H9 (cell line): Measurements from ENCODE around the gene C11orf24. TPM values are rescaled to one million over a fixed set of nuclear protein-coding genes. Genes with fewer than 3 reads are reported as not detected.
"Not testable (repeated sequence)": the region's sequence is repeated elsewhere in the genome, so short reads cannot be mapped to it uniquely, and the experiment has no call there.

Source experiments
- DNase-seq: peaks from one replicate; pipeline ENCODE4 v3.0.0-alpha.2; 2017
- H2AFZ ChIP-seq: one replicate; pipeline ENCODE4 v1.6.1; 2013; ENCODE audit warnings: mild to moderate bottlenecking, low read length, control low read depth, moderate library complexity
- H2AK5ac ChIP-seq: 2 replicates; pipeline ENCODE4 v1.6.1; 2013; ENCODE audit warnings: low read length, control low read depth, mixed read lengths; ENCODE audit not compliant: insufficient read length
- H2BK120ac ChIP-seq: one replicate; pipeline ENCODE4 v1.6.1; 2013; ENCODE audit warnings: low read depth, mild to moderate bottlenecking, low read length, control low read depth, inconsistent platforms; ENCODE audit not compliant: poor library complexity, severe bottlenecking
- H2BK12ac ChIP-seq: 2 replicates; pipeline ENCODE4 v1.6.1; 2013; ENCODE audit warnings: low read length, control low read depth, mixed read lengths, low read depth; ENCODE audit not compliant: insufficient read length
- H2BK15ac ChIP-seq: 2 replicates; pipeline ENCODE4 v1.6.1; 2013; ENCODE audit warnings: low read depth, low read length, control low read depth
- H2BK20ac ChIP-seq: one replicate; pipeline ENCODE4 v1.6.1; 2013; ENCODE audit warnings: low read depth, mild to moderate bottlenecking, low read length, control low read depth, inconsistent platforms; ENCODE audit not compliant: poor library complexity, severe bottlenecking
- H2BK5ac ChIP-seq: 2 replicates; pipeline ENCODE4 v1.6.1; 2013; ENCODE audit warnings: low read length, control low read depth, mixed read lengths; ENCODE audit not compliant: insufficient read length
- H3K14ac ChIP-seq: 2 replicates; pipeline ENCODE4 v1.6.1; 2013; ENCODE audit warnings: low read length, control low read depth; ENCODE audit not compliant: insufficient read depth
- H3K18ac ChIP-seq: 2 replicates; pipeline ENCODE4 v1.6.1; 2013; ENCODE audit warnings: low read depth, mild to moderate bottlenecking, mixed read lengths, low read length, control low read depth; ENCODE audit not compliant: insufficient read length
- H3K23ac ChIP-seq: 2 replicates; pipeline ENCODE4 v1.6.1; 2013; ENCODE audit warnings: low read length, control low read depth, mixed read lengths, low read depth; ENCODE audit not compliant: insufficient read length
- H3K23me2 ChIP-seq: 2 replicates; pipeline ENCODE4 v1.6.1; 2013; ENCODE audit warnings: low read depth, mild to moderate bottlenecking, mixed read lengths, low read length, control low read depth; ENCODE audit not compliant: insufficient read length, poor library complexity, severe bottlenecking
- H3K27ac ChIP-seq: 2 replicates; pipeline ENCODE4 v1.5.1; 2013; ENCODE audit warnings: low read length, control low read depth, mixed read lengths, low read depth; ENCODE audit not compliant: insufficient read length
- H3K27me3 ChIP-seq: 2 replicates; pipeline ENCODE4 v1.6.1; 2013; ENCODE audit warnings: low read length, control low read depth, inconsistent platforms; ENCODE audit not compliant: insufficient read depth
- H3K4ac ChIP-seq: 2 replicates; pipeline ENCODE4 v1.6.1; 2013; ENCODE audit warnings: low read depth, mild to moderate bottlenecking, control low read depth, inconsistent platforms, low read length, moderate library complexity
- H3K4me1 ChIP-seq: 2 replicates; pipeline ENCODE4 v1.6.1; 2013; ENCODE audit warnings: low read length, control low read depth, inconsistent platforms; ENCODE audit not compliant: insufficient read depth
- H3K4me2 ChIP-seq: 2 replicates; pipeline ENCODE4 v1.6.1; 2013; ENCODE audit warnings: low read length, control low read depth, mixed read lengths; ENCODE audit not compliant: insufficient read length, insufficient read depth
- H3K56ac ChIP-seq: 2 replicates; pipeline ENCODE4 v1.6.1; 2013; ENCODE audit warnings: low read depth, mild to moderate bottlenecking, mixed read lengths, low read length, control low read depth; ENCODE audit not compliant: insufficient read length
- H3K79me1 ChIP-seq: 2 replicates; pipeline ENCODE4 v1.6.1; 2013; ENCODE audit warnings: low read depth, mild to moderate bottlenecking, moderate library complexity, low read length, control low read depth, inconsistent platforms; ENCODE audit not compliant: insufficient read depth, poor library complexity, severe bottlenecking
- H3K79me2 ChIP-seq: 2 replicates; pipeline ENCODE4 v1.6.1; 2013; ENCODE audit warnings: low read length, control low read depth, inconsistent platforms; ENCODE audit not compliant: insufficient read depth
- H3K9ac ChIP-seq: 2 replicates; pipeline ENCODE4 v1.6.1; 2013; ENCODE audit warnings: low read length, control low read depth, mixed read lengths; ENCODE audit not compliant: insufficient read length; ENCODE audit errors: extremely low read depth
- H3K9me3 ChIP-seq: one replicate; pipeline ENCODE4 v1.6.1; 2013; ENCODE audit warnings: low read depth, low read length, inconsistent platforms; ENCODE audit not compliant: control insufficient read depth
- H3T11ph ChIP-seq: one replicate; pipeline ENCODE4 v1.6.1; 2013; ENCODE audit warnings: mild to moderate bottlenecking, low read length, control low read depth, inconsistent platforms
- H4K20me1 ChIP-seq: one replicate; pipeline ENCODE4 v1.6.1; 2013; ENCODE audit not compliant: control insufficient read depth, insufficient read length, insufficient read depth
- H4K5ac ChIP-seq: 2 replicates; pipeline ENCODE4 v1.6.1; 2013; ENCODE audit warnings: low read depth, mild to moderate bottlenecking, mixed read lengths, low read length, control low read depth; ENCODE audit not compliant: insufficient read length
- H4K8ac ChIP-seq: replicated peaks from 2 replicates; pipeline ENCODE4 v1.6.1; 2013; ENCODE audit warnings: low read length, control low read depth, mixed read lengths, low read depth; ENCODE audit not compliant: insufficient read length
- H4K91ac ChIP-seq: 2 replicates; pipeline ENCODE4 v1.6.1; 2013; ENCODE audit warnings: low read depth, mild to moderate bottlenecking, moderate library complexity, mixed read lengths, low read length, control low read depth; ENCODE audit not compliant: insufficient read length
- H3K27ac Mint-ChIP-seq, 3 experiments: 2 replicates in 2 of 3; 3 replicates in 1 of 3; pipeline ENCODE4 v1.8.0; 2020 to 2021; ENCODE audit warnings: mixed read lengths in 3 of 3, mild to moderate bottlenecking in 1 of 3, moderate library complexity in 1 of 3
- H3K27me3 Mint-ChIP-seq: 2 replicates; pipeline ENCODE4 v1.8.0; 2021; ENCODE audit warnings: low read depth, mild to moderate bottlenecking, moderate library complexity, mixed read lengths
- H3K36me3 Mint-ChIP-seq, 3 experiments: 2 replicates in 2 of 3; 3 replicates in 1 of 3; pipeline ENCODE4 v1.8.0; 2020 to 2021; ENCODE audit warnings: low read depth in 3 of 3, mixed read lengths in 3 of 3; ENCODE audit not compliant: insufficient read depth in 1 of 3
- H3K4me1 Mint-ChIP-seq, 2 experiments: 2 replicates each; pipeline ENCODE4 v1.8.0; 2020; ENCODE audit warnings: mixed read lengths in 2 of 2
- H3K4me3 Mint-ChIP-seq, 2 experiments: 2 replicates in 1 of 2; 3 replicates in 1 of 2; pipeline ENCODE4 v1.8.0; 2020 to 2021; ENCODE audit warnings: mild to moderate bottlenecking in 2 of 2, mixed read lengths in 2 of 2, moderate library complexity in 1 of 2
- H3K9me3 Mint-ChIP-seq, 2 experiments: 2 replicates in 1 of 2; 3 replicates in 1 of 2; pipeline ENCODE4 v1.8.0; 2020; ENCODE audit warnings: mild to moderate bottlenecking in 2 of 2, mixed read lengths in 2 of 2, moderate library complexity in 1 of 2
- CTCF ChIP-seq: fragments of 200-600 bp; sonication (generic); conservative IDR thresholded peaks from 3 replicates; pipeline ENCODE4 v1.8.0; 2021; ENCODE audit warnings: antibody characterized with exemption, mild to moderate bottlenecking
- WGBS: extraction: QIAGEN DNeasy Blood & Tissue Kit; methylation state at CpG from one replicate; pipeline ENCODE4 v1.1.7; 2013; ENCODE audit warnings: missing lambda C conversion rate, low lambda C conversion rate, mixed read lengths; ENCODE audit not compliant: insufficient read length; ENCODE audit errors: extremely low coverage; 5-methylcytosine and 5-hydroxymethylcytosine counted together
- total RNA-seq: library from RNA; stranded (reverse); gene quantifications from 2 replicates; pipeline ENCODE4 v1.2.1, GENCODE V29; 2021

The C11orf24 gene
- total RNA-seq, 1 experiment from 2014 or later, result 46.8 TPM

GRCh38 chr11:68251765-68252164 is 20.0 kb downstream of the C11orf24 start:
- Histone ChIP-seq H3K4me2 (no peak overlapping the region), H3K18ac (no peak overlapping the region), H4K20me1 (no peaks in the 10 kb centered on the region), H2BK20ac (no peak overlapping the region), H2AFZ (no peak overlapping the region), H3K4ac (no peak overlapping the region), H3K27ac (no peak overlapping the region), H3K23ac (no peak overlapping the region), H2AK5ac (no peak overlapping the region), H3K79me2 (no peaks in the 10 kb centered on the region), H4K91ac (no peak overlapping the region), H3K9me3 (no peaks in the 10 kb centered on the region), H2BK15ac (no peak overlapping the region), H3K4me1 (peaks cover 3% of the 10 kb centered on the region; the same call in 1 of the 2 replicates), H4K5ac (no peak overlapping the region), H3T11ph (no peak overlapping the region), H3K14ac (no peak overlapping the region), H3K56ac (no peak overlapping the region), H3K79me1 (no peaks in the 10 kb centered on the region), H3K27me3 (no peaks in the 10 kb centered on the region), H2BK120ac (no peak overlapping the region), H2BK12ac (no peak overlapping the region), H2BK5ac (no peak overlapping the region), H3K9ac (no peak overlapping the region), H4K8ac (no peak overlapping the region), H3K23me2 (no peaks in the 10 kb centered on the region)
- Mint-ChIP-seq H3K9me3 (peaks cover 0 to 3% of the 10 kb centered on the region in 2 experiments; a peak in 4 of 5 replicates), H3K4me1 (peaks cover 8% of the 10 kb centered on the region in 2 experiments), H3K4me3 (no peak overlapping the region), H3K27me3 (no peaks in the 10 kb centered on the region; the same call in 1 of the 2 replicates), H3K27ac (no peak overlapping the region), H3K36me3 (no peaks in the 10 kb centered on the region)
- no peak for TF ChIP-seq CTCF
- DNase-seq, result no peak
- no CpG with 5 or more reads among the region's 3 CpGs for WGBS

- not testable (repeated sequence) for H3K79me1 ChIP-seq, H4K5ac ChIP-seq, H2BK20ac ChIP-seq, H2BK12ac ChIP-seq, H3K23ac ChIP-seq, H3K56ac ChIP-seq, H3K14ac ChIP-seq, H2BK120ac ChIP-seq, H3K9me3 Mint-ChIP-seq, H4K20me1 ChIP-seq, H3K4me2 ChIP-seq, H3K4me1 ChIP-seq, H3K27me3 ChIP-seq, H4K91ac ChIP-seq, H2BK5ac ChIP-seq, H3K79me2 ChIP-seq, H3K36me3 Mint-ChIP-seq, H3K9ac ChIP-seq, H3K9me3 ChIP-seq, H3K23me2 ChIP-seq, DNase-seq, H4K8ac ChIP-seq, H2AK5ac ChIP-seq, H3K4me1 Mint-ChIP-seq, H2AFZ ChIP-seq, H3K27me3 Mint-ChIP-seq, H3K4ac ChIP-seq, H2BK15ac ChIP-seq, H3K18ac ChIP-seq, H3K27ac ChIP-seq, H3T11ph ChIP-seq, H3K4me3 Mint-ChIP-seq
- peak overlapping the region in 1 of 3 experiments; percentile 90; a peak in 3 of 7 replicates for H3K27ac Mint-ChIP-seq
- no CpG with 5 or more reads among the region's 5 CpGs for WGBS
Observed at GRCh38 chr11:68244912-68245311, 26.9 kb downstream of the C11orf24 start.
